Activated naive CD4-positive, alpha-beta T cell (primary cell): ENCODE results near the gene MYRIP.
A peak's percentile ranks its signal among the peaks of the same experiment; 100 is the strongest.

Source experiments
- DNase-seq, 4 experiments: peaks; one replicate each; lab custom pipeline; 2025; lab: John Stamatoyannopoulos, UW

MYRIP gene

GRCh38 chr3:40287248-40287647, 477.8 kb downstream of the MYRIP start:
- DNase-seq = no peak

GRCh38 chr3:40290396-40290795, 481.0 kb downstream of the MYRIP start:
- no peak for DNase-seq

GRCh38 chr3:40291471-40291870, 482.1 kb downstream of the MYRIP start:
- DNase-seq = no peak

- DNase-seq = no peak
These were observed 483.4 kb downstream of the MYRIP start for GRCh38 chr3:40292637-40293349.

- DNase-seq = no peak
These were observed 485.0 kb downstream of the MYRIP start for GRCh38 chr3:40294434-40294833.

GRCh38 chr3:40298075-40298474, 488.7 kb downstream of the MYRIP start:
- no peak for DNase-seq

GRCh38 chr3:40299130-40299720, 489.8 kb downstream of the MYRIP start:
- DNase-seq = no peak

- DNase-seq = no peak
These were observed 490.4 kb downstream of the MYRIP start for GRCh38 chr3:40299721-40300335.

GRCh38 chr3:40302784-40303183, 493.4 kb downstream of the MYRIP start:
- no peak for DNase-seq

- DNase-seq = no peak
These were observed 494.9 kb downstream of the MYRIP start for GRCh38 chr3:40304352-40304751.

GRCh38 chr3:40306336-40306735, 496.9 kb downstream of the MYRIP start:
- DNase-seq = no peak

GRCh38 chr3:40307176-40307575, 497.8 kb downstream of the MYRIP start:
- DNase-seq = no peak

- no peak for DNase-seq
These were observed 499.5 kb downstream of the MYRIP start for GRCh38 chr3:40308725-40309417.

GRCh38 chr3:40309418-40309924, 500.1 kb downstream of the MYRIP start, which contains the start of gene EIF1B:
Gene EIF1B, plus strand, starts transcription at chr3:40309707. Its CDS starts 235 bp downstream, at chr3:40309942.
- peak; percentile 97 to 99 (median 98) for DNase-seq
